NB4 (cell line): ENCODE data around the gene BIRC6.
"Not testable (repeated sequence)": the region's sequence is repeated elsewhere in the genome, so short reads cannot be mapped to it uniquely, and the experiment has no call there.

Source experiments
- DNase-seq: peaks from one replicate; pipeline ENCODE4 v3.0.0; 2010; ENCODE audit warnings: low read depth
- H3K4me3 ChIP-seq: one replicate; pipeline ENCODE4 v1.5.1; 2011; ENCODE audit warnings: mild to moderate bottlenecking, low read depth, low read length, moderate library complexity
- MYC ChIP-seq: IDR thresholded peaks from 2 replicates; pipeline ENCODE4 v1.6.1; 2011; ENCODE audit warnings: low read depth, low read length
- POLR2A ChIP-seq: IDR thresholded peaks from 2 replicates; pipeline ENCODE4 v1.6.1; 2011; ENCODE audit warnings: mild to moderate bottlenecking; ENCODE audit not compliant: insufficient read length; ENCODE audit errors: extremely low read depth
- TF ChIP-seq, protein P1 (sequence below): IDR thresholded peaks from 2 replicates; pipeline ENCODE4 v1.6.1; 2011; ENCODE audit warnings: low read depth, low read length
- TF ChIP-seq, protein P2 (sequence below): IDR thresholded peaks from one replicate; pipeline ENCODE4 v1.5.1; 2012; ENCODE audit warnings: low read depth, low read length

The BIRC6 gene

DNA sequence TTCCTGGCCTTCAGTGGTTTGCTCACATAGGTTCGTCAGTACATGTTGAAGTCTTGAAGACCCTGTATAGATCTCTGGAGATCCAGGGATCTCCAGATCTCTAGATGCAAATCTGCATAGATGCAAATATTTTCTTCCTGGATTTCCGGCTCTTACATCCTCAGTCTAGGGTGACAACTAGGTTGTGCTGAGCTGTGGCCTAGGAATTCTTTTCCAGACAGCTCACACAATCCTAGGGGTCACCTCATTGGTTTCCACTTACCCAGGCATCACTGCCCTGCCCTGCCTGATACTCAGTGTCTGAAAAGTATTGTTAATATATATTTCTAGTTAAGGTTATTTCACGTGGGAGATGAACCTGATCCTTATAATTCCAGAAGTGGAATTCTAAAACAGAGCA lies 165.9 kb downstream of the BIRC6 start:
- no peak for DNase-seq

DNA sequence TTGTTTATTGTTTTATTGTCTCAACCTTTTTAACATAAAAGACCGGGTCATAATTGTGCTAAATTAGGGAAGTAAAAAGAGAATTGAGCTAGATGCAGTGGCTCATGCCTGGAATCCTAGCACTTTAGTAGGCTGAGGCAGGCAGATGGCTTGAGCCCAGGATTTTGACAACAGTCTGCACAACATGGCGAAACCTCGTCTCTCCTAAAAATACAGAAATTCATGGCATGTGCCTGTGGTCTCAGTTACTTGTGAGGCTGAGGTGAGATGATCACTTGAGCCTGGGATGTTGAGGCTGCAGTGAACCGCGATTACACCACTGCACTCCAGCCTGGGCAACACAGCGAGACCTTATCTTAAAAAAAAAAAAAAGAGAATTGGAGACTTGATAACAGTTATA lies 166.9 kb downstream of the BIRC6 start:
- TF ChIP-seq MYC (no peak), POLR2A (no peak)
- TF ChIP-seq, protein P1, sequence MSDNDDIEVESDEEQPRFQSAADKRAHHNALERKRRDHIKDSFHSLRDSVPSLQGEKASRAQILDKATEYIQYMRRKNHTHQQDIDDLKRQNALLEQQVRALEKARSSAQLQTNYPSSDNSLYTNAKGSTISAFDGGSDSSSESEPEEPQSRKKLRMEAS: no peak
- TF ChIP-seq, protein P2, sequence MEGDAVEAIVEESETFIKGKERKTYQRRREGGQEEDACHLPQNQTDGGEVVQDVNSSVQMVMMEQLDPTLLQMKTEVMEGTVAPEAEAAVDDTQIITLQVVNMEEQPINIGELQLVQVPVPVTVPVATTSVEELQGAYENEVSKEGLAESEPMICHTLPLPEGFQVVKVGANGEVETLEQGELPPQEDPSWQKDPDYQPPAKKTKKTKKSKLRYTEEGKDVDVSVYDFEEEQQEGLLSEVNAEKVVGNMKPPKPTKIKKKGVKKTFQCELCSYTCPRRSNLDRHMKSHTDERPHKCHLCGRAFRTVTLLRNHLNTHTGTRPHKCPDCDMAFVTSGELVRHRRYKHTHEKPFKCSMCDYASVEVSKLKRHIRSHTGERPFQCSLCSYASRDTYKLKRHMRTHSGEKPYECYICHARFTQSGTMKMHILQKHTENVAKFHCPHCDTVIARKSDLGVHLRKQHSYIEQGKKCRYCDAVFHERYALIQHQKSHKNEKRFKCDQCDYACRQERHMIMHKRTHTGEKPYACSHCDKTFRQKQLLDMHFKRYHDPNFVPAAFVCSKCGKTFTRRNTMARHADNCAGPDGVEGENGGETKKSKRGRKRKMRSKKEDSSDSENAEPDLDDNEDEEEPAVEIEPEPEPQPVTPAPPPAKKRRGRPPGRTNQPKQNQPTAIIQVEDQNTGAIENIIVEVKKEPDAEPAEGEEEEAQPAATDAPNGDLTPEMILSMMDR: no peak
- no peak overlapping the region for H3K4me3 ChIP-seq
- peak; percentile 9 for DNase-seq

More for the DNA sequence above, 165.9 kb downstream of the BIRC6 start:
- H3K4me3 ChIP-seq: no peak overlapping the region
- TF ChIP-seq, protein P1: no peak
- TF ChIP-seq MYC: no peak
- TF ChIP-seq POLR2A: no peak
- TF ChIP-seq, protein P2: no peak

DNA sequence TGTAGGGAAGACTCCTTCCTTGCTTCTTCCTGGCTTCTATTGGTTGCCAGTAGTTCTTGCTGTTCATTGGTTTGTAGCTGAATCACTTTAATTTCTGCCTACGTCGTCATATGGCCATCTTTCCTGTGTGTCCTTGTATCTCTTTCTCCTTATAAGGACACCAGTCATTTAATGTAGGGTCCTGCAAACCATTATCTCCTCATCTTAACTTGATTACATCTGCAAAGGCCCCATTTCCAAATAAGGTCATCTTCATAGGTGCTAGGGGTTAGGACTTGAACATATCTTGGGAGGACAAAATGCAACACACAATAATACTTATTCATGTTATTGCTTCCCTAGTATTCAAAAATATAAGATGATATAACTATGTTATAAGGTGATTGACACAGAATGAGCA lies 175.5 kb downstream of the BIRC6 start:
- no peak for DNase-seq
- TF ChIP-seq POLR2A: no peak
- TF ChIP-seq, protein P1: no peak
- TF ChIP-seq MYC: no peak
- TF ChIP-seq, protein P2: no peak
- no peak overlapping the region for H3K4me3 ChIP-seq

DNA sequence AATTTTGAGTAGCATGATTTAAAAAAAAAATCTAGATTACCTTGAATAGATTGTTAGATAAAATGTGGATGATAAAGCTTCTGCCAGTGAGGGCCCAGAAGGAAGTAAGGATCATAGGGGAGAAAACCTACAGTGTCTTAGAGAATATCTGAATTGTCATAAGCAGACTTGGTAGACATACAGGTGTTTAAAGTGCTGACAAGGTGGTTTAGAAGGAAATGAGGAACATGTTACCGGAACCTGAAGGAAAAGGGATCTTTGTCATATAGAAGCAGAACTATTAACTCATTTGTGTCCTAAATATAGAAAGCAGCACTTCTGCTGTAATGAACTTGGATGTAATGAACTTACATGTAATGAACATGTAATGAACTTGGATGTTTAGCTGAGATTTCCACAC lies 176.1 kb downstream of the BIRC6 start:
- no peak for DNase-seq
- TF ChIP-seq, protein P2: no peak
- TF ChIP-seq POLR2A (no peak), MYC (no peak)
- TF ChIP-seq, protein P1: no peak
- H3K4me3 ChIP-seq: no peak overlapping the region

DNA sequence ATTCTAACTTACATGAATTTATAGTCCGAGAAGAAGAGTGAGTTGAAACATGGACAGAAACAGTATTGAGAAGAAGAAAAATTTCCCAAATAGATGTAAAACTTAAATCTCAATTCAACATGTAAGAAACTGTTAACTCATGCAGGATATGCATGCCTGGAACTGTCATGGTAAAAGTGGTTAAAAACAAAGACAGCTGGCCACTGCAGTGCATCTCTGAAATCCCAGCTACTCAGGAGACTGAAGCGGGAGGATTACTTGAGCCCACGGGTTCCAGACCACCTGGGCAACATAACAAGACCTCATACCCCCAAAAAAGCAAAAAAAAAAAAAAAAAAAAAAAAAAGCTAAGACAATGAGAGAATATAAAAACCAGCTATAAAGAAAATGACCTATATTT lies 178.0 kb downstream of the BIRC6 start:
- H3K4me3 ChIP-seq: no peak overlapping the region
- no peak for TF ChIP-seq MYC
- TF ChIP-seq POLR2A: no peak
- TF ChIP-seq, protein P2: no peak
- TF ChIP-seq, protein P1: no peak
- no peak for DNase-seq

DNA sequence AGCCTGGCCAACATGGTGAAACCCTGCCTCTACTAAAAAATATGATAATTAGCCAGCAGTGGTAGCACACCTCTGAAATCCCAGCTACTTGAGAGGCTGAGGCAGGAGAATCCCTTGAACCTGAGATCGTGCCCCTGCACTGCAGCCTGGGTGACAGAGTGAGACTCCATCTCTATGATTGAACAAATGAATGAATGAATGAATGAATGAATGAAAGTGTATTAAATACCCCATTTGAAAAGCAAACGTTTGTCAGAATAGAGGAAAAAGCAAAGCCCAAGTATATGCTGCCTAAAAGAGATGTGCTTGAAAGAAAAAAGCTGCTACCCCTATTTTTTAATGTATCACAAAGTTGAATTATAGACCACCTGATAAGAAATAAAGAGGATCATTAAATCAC lies 181.9 kb downstream of the BIRC6 start:
- DNase-seq: no peak

DNA sequence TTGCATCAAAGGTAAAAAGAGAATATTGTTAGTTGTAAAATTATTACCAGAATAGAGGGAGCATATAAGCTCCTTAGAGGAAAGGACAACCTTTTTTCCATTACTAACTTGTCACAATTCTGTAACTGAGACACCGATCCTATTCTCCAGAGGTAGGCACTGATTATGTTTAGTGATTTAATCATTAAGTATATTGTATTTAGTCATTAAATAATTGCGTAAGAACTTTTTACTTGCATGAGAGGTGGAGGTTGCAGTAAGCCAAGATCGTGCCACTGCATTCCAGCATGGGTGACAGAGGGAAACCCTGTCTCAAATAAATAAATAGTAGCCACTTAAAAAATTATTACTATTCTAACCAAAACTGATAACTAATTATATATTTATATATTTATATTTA lies 195.7 kb downstream of the BIRC6 start:
- not testable (repeated sequence) for DNase-seq, H3K4me3 ChIP-seq

More for the DNA sequence above, 181.9 kb downstream of the BIRC6 start:
- H3K4me3 ChIP-seq: no peak overlapping the region
- TF ChIP-seq MYC: no peak
- TF ChIP-seq, protein P2: no peak
- TF ChIP-seq, protein P1: no peak
